IMR-90 (cell line): ENCODE results near the gene MIER2. TPM values are rescaled to one million over a fixed set of nuclear protein-coding genes. Genes with fewer than 3 reads are reported as not detected.

Experiments
- ATAC-seq: fragments of 200-7000 bp; cut with Tn5 transposase; 2 replicates; pipeline ENCODE4 v1.9.1; 2020; ENCODE audit warnings: low read depth, mild to moderate bottlenecking, moderate library complexity
- BruUV-seq: library from RNA; stranded (reverse); fragments of 400-500 nt; replicated peaks from 2 replicates; lab custom pipeline; 2021; lab: Mats Ljungman, UMichigan
- CTCF ChIA-PET: fragments of 300-600 bp; formaldehyde crosslinking; extraction: SDS; loops from one replicate; lab custom pipeline; 2021; ENCODE audit warnings: antibody characterized with exemption; lab: Yijun Ruan, JAX
- POLR2A ChIA-PET: fragments of 300-600 bp; sonication (Branson Sonifier 250); formaldehyde crosslinking; loops from one replicate; lab custom pipeline; 2022; ENCODE audit warnings: antibody characterized with exemption; ENCODE audit not compliant: unreplicated experiment; lab: Charles Lee
- DNase-seq: peaks from one replicate; pipeline ENCODE4 v3.0.0; 2013
- H2AFZ ChIP-seq: replicated peaks from 2 replicates; pipeline ENCODE3; 2013; ENCODE audit warnings: low read length, mild to moderate bottlenecking; ENCODE audit not compliant: poor library complexity
- H2AK5ac ChIP-seq: 2 replicates; pipeline ENCODE4 v1.6.1; 2013; ENCODE audit warnings: low read depth, low read length, inconsistent platforms
- H2AK9ac ChIP-seq: replicated peaks from 2 replicates; pipeline ENCODE3; 2013; ENCODE audit warnings: mild to moderate bottlenecking, low read depth, low read length, moderate library complexity; ENCODE audit not compliant: poor library complexity
- H2BK120ac ChIP-seq: 2 replicates; pipeline ENCODE4 v1.6.1; 2013; ENCODE audit warnings: low read depth, low read length, inconsistent platforms
- H2BK15ac ChIP-seq: 3 replicates; pipeline ENCODE4 v1.6.1; 2013; ENCODE audit warnings: low read depth, low read length, inconsistent platforms
- H2BK20ac ChIP-seq: 2 replicates; pipeline ENCODE4 v1.6.1; 2013; ENCODE audit warnings: low read depth, mild to moderate bottlenecking, inconsistent platforms, low read length, moderate library complexity
- H2BK5ac ChIP-seq: 2 replicates; pipeline ENCODE4 v1.6.1; 2013; ENCODE audit warnings: mild to moderate bottlenecking, low read depth, low read length, inconsistent platforms; ENCODE audit not compliant: poor library complexity, severe bottlenecking
- H3K14ac ChIP-seq: replicated peaks from 2 replicates; pipeline ENCODE4 v1.6.1; 2013; ENCODE audit warnings: low read depth, low read length, inconsistent platforms
- H3K18ac ChIP-seq: 2 replicates; pipeline ENCODE4 v1.6.1; 2013; ENCODE audit warnings: low read depth, low read length, control low read depth
- H3K23ac ChIP-seq: 2 replicates; pipeline ENCODE4 v1.6.1; 2013; ENCODE audit warnings: low read depth, low read length, inconsistent platforms
- H3K27ac ChIP-seq: 2 replicates; pipeline ENCODE4 v1.5.1; 2013; ENCODE audit warnings: mild to moderate bottlenecking, control low read depth, low read length; ENCODE audit not compliant: insufficient read depth
- H3K27me3 ChIP-seq: 2 replicates; pipeline ENCODE4 v1.6.1; 2013; ENCODE audit warnings: low read length; ENCODE audit not compliant: control insufficient read depth, insufficient read depth
- H3K36me3 ChIP-seq: 2 replicates; pipeline ENCODE4 v1.6.1; 2013; ENCODE audit warnings: low read length, mixed read lengths; ENCODE audit not compliant: control insufficient read depth, insufficient read depth
- H3K4ac ChIP-seq: 2 replicates; pipeline ENCODE4 v1.6.1; 2013; ENCODE audit warnings: low read depth, low read length, inconsistent platforms
- H3K4me1 ChIP-seq: 2 replicates; pipeline ENCODE4 v1.6.1; 2013; ENCODE audit warnings: low read length, mixed read lengths; ENCODE audit not compliant: control insufficient read depth, insufficient read depth
- H3K4me2 ChIP-seq: 2 replicates; pipeline ENCODE4 v1.6.1; 2013; ENCODE audit warnings: low read depth, mild to moderate bottlenecking, control low read depth, low read length, moderate library complexity
- H3K4me3 ChIP-seq: 2 replicates; pipeline ENCODE4 v1.5.1; 2013; ENCODE audit warnings: low read depth, mild to moderate bottlenecking, control low read depth, low read length, moderate library complexity; ENCODE audit not compliant: insufficient read depth
- H3K56ac ChIP-seq: 2 replicates; pipeline ENCODE4 v1.6.1; 2013; ENCODE audit warnings: low read length, inconsistent platforms; ENCODE audit not compliant: insufficient read depth; ENCODE audit errors: extremely low read depth
- H3K79me1 ChIP-seq, 2 experiments: 2 replicates each; pipeline ENCODE4 v1.6.1; 2013; ENCODE audit warnings: low read length in 2 of 2, inconsistent platforms in 1 of 2, low read depth in 1 of 2
- H3K9ac ChIP-seq: 2 replicates; pipeline ENCODE4 v1.6.1; 2013; ENCODE audit warnings: low read depth, low read length, control low read depth
- H3K9me1 ChIP-seq: 2 replicates; pipeline ENCODE4 v1.6.1; 2013; ENCODE audit warnings: low read length, inconsistent platforms; ENCODE audit not compliant: insufficient read depth
- H3K9me3 ChIP-seq: 2 replicates; pipeline ENCODE4 v1.6.1; 2013; ENCODE audit warnings: low read length; ENCODE audit not compliant: control insufficient read depth, insufficient read depth
- H4K20me1 ChIP-seq: 2 replicates; pipeline ENCODE4 v1.6.1; 2013; ENCODE audit warnings: low read length, inconsistent platforms; ENCODE audit not compliant: insufficient read depth
- H4K5ac ChIP-seq: 2 replicates; pipeline ENCODE4 v1.6.1; 2013; ENCODE audit warnings: mild to moderate bottlenecking, low read depth, low read length, control low read depth
- H4K8ac ChIP-seq, 2 experiments: 2 replicates each; pipeline ENCODE4 v1.6.1; 2013; ENCODE audit warnings: low read depth in 2 of 2, low read length in 2 of 2, control low read depth in 1 of 2, inconsistent platforms in 1 of 2
- H4K91ac ChIP-seq: 2 replicates; pipeline ENCODE4 v1.6.1; 2013; ENCODE audit warnings: low read depth, low read length, inconsistent platforms; ENCODE audit not compliant: insufficient read depth
- CEBPB ChIP-seq: IDR thresholded peaks from 2 replicates; pipeline ENCODE4 v1.6.1; 2012; ENCODE audit warnings: low read depth, low read length, improper control_type of control experiment
- MAFK ChIP-seq: IDR thresholded peaks from 2 replicates; pipeline ENCODE4 v1.6.1; 2012; ENCODE audit warnings: low read depth, low read length, improper control_type of control experiment
- MAZ ChIP-seq: IDR thresholded peaks from 2 replicates; pipeline ENCODE4 v1.6.1; 2012; ENCODE audit warnings: low read depth, mild to moderate bottlenecking, low read length, improper control_type of control experiment, moderate library complexity, borderline replicate concordance
- NFE2L2 ChIP-seq: fragments of 150-350 bp; IDR thresholded peaks from 2 replicates; pipeline ENCODE4 v1.6.1; 2016; ENCODE audit warnings: low read depth, mild to moderate bottlenecking, low read length
- POLR2A ChIP-seq: IDR thresholded peaks from 2 replicates; pipeline ENCODE4 v1.6.1; 2012; ENCODE audit warnings: mild to moderate bottlenecking, low read depth, low read length
- RAD21 ChIP-seq: IDR thresholded peaks from 2 replicates; pipeline ENCODE4 v1.6.1; 2012; ENCODE audit warnings: low read length, improper control_type of control experiment
- RCOR1 ChIP-seq: IDR thresholded peaks from 2 replicates; pipeline ENCODE4 v1.6.1; 2012; ENCODE audit warnings: mild to moderate bottlenecking, low read length, improper control_type of control experiment; ENCODE audit not compliant: insufficient replicate concordance
- SMC3 ChIP-seq: fragments of 150-350 bp; IDR thresholded peaks from 2 replicates; pipeline ENCODE4 v1.6.1; 2016; ENCODE audit warnings: low read depth, mild to moderate bottlenecking, antibody characterized with exemption, low read length, moderate library complexity
- WGBS, 2 experiments: methylation state at CpG; one replicate each; pipeline versions ENCODE4 v1.1.5 to v1.1.7; 2013; ENCODE audit warnings: missing lambda C conversion rate in 2 of 2; ENCODE audit not compliant: insufficient read length in 1 of 2; ENCODE audit errors: extremely low coverage in 2 of 2; 5-methylcytosine and 5-hydroxymethylcytosine counted together
- dilution Hi-C: fragments of 300-500 bp; cut with HindIII; formaldehyde crosslinking; loops from one replicate; pipeline ENCODE4 v1.14.3; 2018; ENCODE audit warnings: low sequenced_read_pairs; ENCODE audit not compliant: unreplicated experiment
- in situ Hi-C: fragments of 300-500 bp; cut with MboI; formaldehyde crosslinking; loops from 3 replicates; pipeline ENCODE4 v1.14.3; 2019; ENCODE audit warnings: low sequenced_read_pairs, inconsistent platforms, mixed read lengths
- intact Hi-C: fragments of 100-400 bp; cut with micrococcal nuclease; formaldehyde crosslinking; loops from 2 replicates; pipeline ENCODE4 v1.10.0; 2022
- polyA plus RNA-seq, 3 experiments: library from polyadenylated mRNA; depleted of rRNA; stranded (reverse); fragments of >200 nt; gene quantifications; 2 replicates each; pipeline ENCODE4 v1.2.3, GENCODE V29; 2012; ENCODE audit warnings: low replicate concordance in 1 of 3
- total RNA-seq: library from RNA; depleted of rRNA; stranded (reverse); fragments of >200 nt; gene quantifications from 2 replicates; pipeline ENCODE4 v1.2.3, GENCODE V29; 2012
- TF ChIP-seq, protein P1 (sequence below): fragments of 150-350 bp; IDR thresholded peaks from 2 replicates; pipeline ENCODE4 v1.6.1; 2016; ENCODE audit warnings: low read depth, mild to moderate bottlenecking, low read length, moderate library complexity, borderline replicate concordance
- TF ChIP-seq, protein P2 (sequence below): conservative IDR thresholded peaks from 2 replicates; pipeline ENCODE4 v1.5.1; 2012; ENCODE audit warnings: mild to moderate bottlenecking, low read depth, low read length, improper control_type of control experiment

Gene MIER2
- total and polyA plus RNA-seq, 2 of the 4 experiments (the other 2 are of a cell fraction) = 28.0 to 28.4 TPM

GRCh38 chr19:374886-375235 is 30.3 kb upstream of the MIER2 start:
- Histone ChIP-seq H3K18ac (no peak overlapping the region), H3K9me3 (no peaks in the 10 kb centered on the region), H3K23ac (no peak overlapping the region), H3K14ac (no peak overlapping the region), H2AFZ (no peak overlapping the region), H3K4ac (no peak overlapping the region), H3K4me3 (no peak overlapping the region), H4K8ac (no peak overlapping the region), H4K91ac (no peak overlapping the region), H3K4me2 (no peak overlapping the region), H3K27ac (no peak overlapping the region), H2BK20ac (no peak overlapping the region), H4K20me1 (no peaks in the 10 kb centered on the region), H2BK120ac (no peak overlapping the region), H2BK15ac (no peak overlapping the region), H2BK5ac (no peak overlapping the region), H2AK5ac (no peak overlapping the region), H3K4me1 (peaks cover 1% of the 10 kb centered on the region; the same call in 1 of the 2 replicates), H4K5ac (no peak overlapping the region), H3K79me1 (no peaks in the 10 kb centered on the region), H3K36me3 (no peaks in the 10 kb centered on the region), H2AK9ac (no peak overlapping the region), H3K56ac (no peak overlapping the region), H3K9ac (no peak overlapping the region), H3K9me1 (no peaks in the 10 kb centered on the region), H3K27me3 (peaks cover 50% of the 10 kb centered on the region)
- dilution Hi-C loops = no loop called here
- TF ChIP-seq CEBPB (no peak), NFE2L2 (no peak), RAD21 (no peak), MAFK (no peak), POLR2A (no peak), MAZ (no peak), SMC3 (no peak), RCOR1 (no peak)
- TF ChIP-seq, protein P1, sequence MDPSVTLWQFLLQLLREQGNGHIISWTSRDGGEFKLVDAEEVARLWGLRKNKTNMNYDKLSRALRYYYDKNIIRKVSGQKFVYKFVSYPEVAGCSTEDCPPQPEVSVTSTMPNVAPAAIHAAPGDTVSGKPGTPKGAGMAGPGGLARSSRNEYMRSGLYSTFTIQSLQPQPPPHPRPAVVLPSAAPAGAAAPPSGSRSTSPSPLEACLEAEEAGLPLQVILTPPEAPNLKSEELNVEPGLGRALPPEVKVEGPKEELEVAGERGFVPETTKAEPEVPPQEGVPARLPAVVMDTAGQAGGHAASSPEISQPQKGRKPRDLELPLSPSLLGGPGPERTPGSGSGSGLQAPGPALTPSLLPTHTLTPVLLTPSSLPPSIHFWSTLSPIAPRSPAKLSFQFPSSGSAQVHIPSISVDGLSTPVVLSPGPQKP = no peak
- TF ChIP-seq, protein P2, sequence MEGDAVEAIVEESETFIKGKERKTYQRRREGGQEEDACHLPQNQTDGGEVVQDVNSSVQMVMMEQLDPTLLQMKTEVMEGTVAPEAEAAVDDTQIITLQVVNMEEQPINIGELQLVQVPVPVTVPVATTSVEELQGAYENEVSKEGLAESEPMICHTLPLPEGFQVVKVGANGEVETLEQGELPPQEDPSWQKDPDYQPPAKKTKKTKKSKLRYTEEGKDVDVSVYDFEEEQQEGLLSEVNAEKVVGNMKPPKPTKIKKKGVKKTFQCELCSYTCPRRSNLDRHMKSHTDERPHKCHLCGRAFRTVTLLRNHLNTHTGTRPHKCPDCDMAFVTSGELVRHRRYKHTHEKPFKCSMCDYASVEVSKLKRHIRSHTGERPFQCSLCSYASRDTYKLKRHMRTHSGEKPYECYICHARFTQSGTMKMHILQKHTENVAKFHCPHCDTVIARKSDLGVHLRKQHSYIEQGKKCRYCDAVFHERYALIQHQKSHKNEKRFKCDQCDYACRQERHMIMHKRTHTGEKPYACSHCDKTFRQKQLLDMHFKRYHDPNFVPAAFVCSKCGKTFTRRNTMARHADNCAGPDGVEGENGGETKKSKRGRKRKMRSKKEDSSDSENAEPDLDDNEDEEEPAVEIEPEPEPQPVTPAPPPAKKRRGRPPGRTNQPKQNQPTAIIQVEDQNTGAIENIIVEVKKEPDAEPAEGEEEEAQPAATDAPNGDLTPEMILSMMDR = no peak
- in situ Hi-C loops = no loop called here
- 87% methylated on average over 4 of the region's 17 CpGs; no CpG with 5 or more reads in 1 of the 2 experiments for WGBS, 2 experiments
- BruUV-seq = no TSS peak
- CTCF ChIA-PET = no interaction called here
- ATAC-seq (no peak), DNase-seq (no peak)
- intact Hi-C loops = no loop called here
- POLR2A ChIA-PET = no interaction called here
